NB4 (cell line): ENCODE data around the gene ZNF582.

Experiments used
- POLR2A ChIP-seq: IDR thresholded peaks from 2 replicates; pipeline ENCODE4 v1.6.1; 2011; ENCODE audit warnings: mild to moderate bottlenecking; ENCODE audit not compliant: insufficient read length; ENCODE audit errors: extremely low read depth
- TF ChIP-seq, protein P1 (sequence below): IDR thresholded peaks from one replicate; pipeline ENCODE4 v1.5.1; 2012; ENCODE audit warnings: low read depth, low read length
- TF ChIP-seq, protein P2 (sequence below): IDR thresholded peaks from 2 replicates; pipeline ENCODE4 v1.6.1; 2011; ENCODE audit warnings: low read depth, low read length

DNA sequence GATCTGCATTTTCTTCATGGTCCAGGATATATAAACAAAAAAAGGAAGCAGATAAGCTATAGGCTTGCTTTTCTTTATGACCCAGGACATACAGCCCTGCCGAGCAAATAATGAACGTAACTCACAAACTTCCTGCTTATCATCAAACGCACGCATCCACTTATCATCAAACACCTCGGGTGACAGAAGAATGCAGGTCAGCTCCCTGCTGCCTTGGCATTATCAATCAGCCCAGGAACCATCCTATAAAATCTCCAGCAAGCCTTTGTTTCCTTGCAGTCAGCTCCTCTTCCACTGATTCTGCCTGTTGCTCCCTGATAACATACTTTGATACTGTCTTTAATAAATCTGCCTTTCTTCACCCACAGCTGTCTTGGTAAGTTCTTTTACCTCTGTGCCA is 5.5 kb upstream of the ZNF582 start:
- TF ChIP-seq, protein P1, sequence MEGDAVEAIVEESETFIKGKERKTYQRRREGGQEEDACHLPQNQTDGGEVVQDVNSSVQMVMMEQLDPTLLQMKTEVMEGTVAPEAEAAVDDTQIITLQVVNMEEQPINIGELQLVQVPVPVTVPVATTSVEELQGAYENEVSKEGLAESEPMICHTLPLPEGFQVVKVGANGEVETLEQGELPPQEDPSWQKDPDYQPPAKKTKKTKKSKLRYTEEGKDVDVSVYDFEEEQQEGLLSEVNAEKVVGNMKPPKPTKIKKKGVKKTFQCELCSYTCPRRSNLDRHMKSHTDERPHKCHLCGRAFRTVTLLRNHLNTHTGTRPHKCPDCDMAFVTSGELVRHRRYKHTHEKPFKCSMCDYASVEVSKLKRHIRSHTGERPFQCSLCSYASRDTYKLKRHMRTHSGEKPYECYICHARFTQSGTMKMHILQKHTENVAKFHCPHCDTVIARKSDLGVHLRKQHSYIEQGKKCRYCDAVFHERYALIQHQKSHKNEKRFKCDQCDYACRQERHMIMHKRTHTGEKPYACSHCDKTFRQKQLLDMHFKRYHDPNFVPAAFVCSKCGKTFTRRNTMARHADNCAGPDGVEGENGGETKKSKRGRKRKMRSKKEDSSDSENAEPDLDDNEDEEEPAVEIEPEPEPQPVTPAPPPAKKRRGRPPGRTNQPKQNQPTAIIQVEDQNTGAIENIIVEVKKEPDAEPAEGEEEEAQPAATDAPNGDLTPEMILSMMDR = no peak
- no peak for TF ChIP-seq POLR2A
- TF ChIP-seq, protein P2, sequence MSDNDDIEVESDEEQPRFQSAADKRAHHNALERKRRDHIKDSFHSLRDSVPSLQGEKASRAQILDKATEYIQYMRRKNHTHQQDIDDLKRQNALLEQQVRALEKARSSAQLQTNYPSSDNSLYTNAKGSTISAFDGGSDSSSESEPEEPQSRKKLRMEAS = no peak
